ENCODE results near the gene JUP.

The JUP gene

GRCh38 chr17:41723801-41724475 is 62.6 kb downstream of the JUP start:
- no peak for DNase-seq (ENCODE audit: low spot score)

GRCh38 chr17:41722231-41722630 is 64.3 kb downstream of the JUP start:
- no peak for DNase-seq (ENCODE audit: low spot score)

- DNase-seq (ENCODE audit: low spot score) = no peak
Observed at GRCh38 chr17:41718287-41718645, 68.2 kb downstream of the JUP start.

- DNase-seq (ENCODE audit: low spot score) = peak; percentile 26
Observed at GRCh38 chr17:41717408-41718286, 68.9 kb downstream of the JUP start.

GRCh38 chr17:41711669-41712400 is 74.7 kb downstream of the JUP start, which contains the start of gene GAST:
Gene GAST, plus strand, starts transcription at chr17:41712331. Its CDS starts 3,106 bp downstream, at chr17:41715437.
- no peak for DNase-seq (ENCODE audit: low spot score)

- no peak for DNase-seq (ENCODE audit: low spot score)
Observed at GRCh38 chr17:41710472-41711090, 75.9 kb downstream of the JUP start.

GRCh38 chr17:41707803-41708669 is 78.5 kb downstream of the JUP start:
- no peak for DNase-seq (ENCODE audit: low spot score)

GRCh38 chr17:41705271-41705991 is 81.1 kb downstream of the JUP start:
- DNase-seq (ENCODE audit: low spot score) = no peak
